ENCODE results near the gene CCDC18. TPM values are rescaled to one million over a fixed set of nuclear protein-coding genes. Genes with fewer than 3 reads are reported as not detected.
"Not testable (repeated sequence)": the region's sequence is repeated elsewhere in the genome, so short reads cannot be mapped to it uniquely, and the experiment has no call there.

Gene CCDC18
- total RNA-seq, 1 donor from 2014 or later = 11.6 TPM

DNA sequence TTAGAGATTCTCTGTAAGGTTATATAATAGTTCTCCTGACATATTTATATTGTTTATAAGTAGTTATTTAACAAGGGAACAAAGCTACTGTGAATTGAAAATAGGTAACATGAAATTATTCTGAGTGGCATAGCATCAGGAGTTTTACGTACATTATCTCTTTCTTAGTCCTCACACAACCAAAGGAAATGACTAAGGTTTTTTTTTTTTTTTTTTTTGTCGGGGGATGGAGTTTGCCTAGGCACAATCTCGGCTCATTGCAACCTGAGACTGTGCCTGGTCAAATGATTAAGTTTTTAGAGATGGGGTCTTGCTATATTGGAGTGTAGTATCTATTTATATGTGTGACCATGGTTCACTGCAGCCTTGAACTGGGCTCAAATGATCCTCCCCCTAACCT lies 25.2 kb upstream of the CCDC18 start:
- DNase-seq (ENCODE audit: low spot score) = no peak
- Mint-ChIP-seq H3K36me3 (ENCODE audit: low read depth) (peaks cover 28% of the 10 kb centered on the region), H3K4me1 (ENCODE audit: low read depth) (peaks cover 15% of the 10 kb centered on the region), H3K9me3 (no peaks in the 10 kb centered on the region), H3K27ac (peak overlapping the region; percentile 31), H3K4me3 (no peak overlapping the region), H3K27me3 (ENCODE audit: insufficient read depth) (no peaks in the 10 kb centered on the region)
- intact Hi-C loops (cut with micrococcal nuclease) = loop anchor here (1.0 kb wide), 1 partner anchor 24 kb away; no protein-coding TSS in a partner anchor

DNA sequence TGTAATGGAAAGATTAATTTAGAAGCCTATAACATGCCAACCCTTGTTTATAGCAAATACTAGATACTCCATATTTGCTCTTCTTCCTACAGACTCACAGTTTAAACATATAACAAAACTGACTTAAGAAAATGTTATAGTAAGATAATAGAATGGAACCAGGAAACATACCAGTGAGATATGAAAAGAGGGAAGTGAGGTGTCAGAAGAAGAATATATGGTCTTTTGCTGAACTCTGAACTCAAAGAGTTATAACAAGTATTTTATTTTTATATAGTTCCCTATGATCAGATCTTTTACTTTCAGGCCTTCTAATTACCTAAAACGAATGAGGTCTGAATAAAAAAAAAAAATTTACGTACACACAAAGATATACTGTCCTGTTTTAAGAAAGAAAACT lies 21.2 kb upstream of the CCDC18 start:
- DNase-seq (ENCODE audit: low spot score) = no peak
- intact Hi-C loops (cut with micrococcal nuclease) = no loop called here
- Mint-ChIP-seq H3K27me3 (ENCODE audit: insufficient read depth) (no peaks in the 10 kb centered on the region), H3K4me1 (ENCODE audit: low read depth) (peaks cover 28% of the 10 kb centered on the region), H3K9me3 (no peaks in the 10 kb centered on the region), H3K27ac (no peak overlapping the region), H3K36me3 (ENCODE audit: low read depth) (peaks cover 33% of the 10 kb centered on the region), H3K4me3 (no peak overlapping the region)

DNA sequence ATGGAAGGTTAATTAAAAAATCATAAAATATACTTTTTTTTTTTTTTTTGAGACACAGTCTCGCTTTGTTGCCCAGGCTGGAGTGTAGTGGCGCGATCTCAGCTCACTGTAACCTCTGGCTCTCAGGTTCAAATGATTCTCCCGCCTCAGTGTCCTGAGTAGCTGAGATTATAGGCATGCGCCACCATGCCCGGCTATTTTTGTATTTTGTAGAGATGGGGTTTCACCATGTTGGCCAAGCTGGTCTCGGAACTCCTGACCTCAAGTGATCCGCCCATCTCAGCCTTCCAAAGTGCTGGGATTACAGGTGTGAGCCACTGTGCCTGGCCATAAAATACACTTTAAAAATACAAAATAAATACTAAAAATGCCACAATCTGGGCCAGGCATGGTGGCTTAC lies 17.2 kb upstream of the CCDC18 start:
- intact Hi-C loops (cut with micrococcal nuclease); H3K4me3 Mint-ChIP-seq; H3K27ac Mint-ChIP-seq; H3K27me3 Mint-ChIP-seq (ENCODE audit: insufficient read depth); DNase-seq (ENCODE audit: low spot score): not testable (repeated sequence)
- Mint-ChIP-seq H3K36me3 (ENCODE audit: low read depth) (peaks cover 50% of the 10 kb centered on the region), H3K9me3 (peaks cover 19% of the 10 kb centered on the region), H3K4me1 (ENCODE audit: low read depth) (peaks cover 32% of the 10 kb centered on the region)

DNA sequence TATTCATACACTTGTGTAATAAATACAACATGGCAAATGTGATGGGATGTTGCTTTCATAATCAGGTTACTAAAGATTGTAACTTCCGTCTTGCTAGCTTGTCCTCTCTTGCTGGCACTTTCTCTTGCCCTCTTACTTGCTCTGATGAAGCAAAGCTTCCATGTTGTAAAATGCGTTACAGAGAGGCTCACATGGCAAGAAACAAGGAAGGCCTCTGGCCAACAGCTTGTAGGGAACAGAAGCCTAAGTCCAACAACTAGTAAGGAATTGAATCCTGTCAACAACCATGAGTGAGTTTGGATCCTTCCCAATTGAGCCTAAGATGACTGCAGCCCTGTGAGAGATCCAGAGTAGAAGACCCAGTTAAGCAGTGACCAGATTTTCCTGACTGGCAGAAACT lies 15.7 kb upstream of the CCDC18 start:
- H3K4me3 Mint-ChIP-seq = no peak overlapping the region
- no peaks in the 10 kb centered on the region for H3K27me3 Mint-ChIP-seq (ENCODE audit: insufficient read depth)
- no peak overlapping the region for H3K27ac Mint-ChIP-seq
- peaks cover 40% of the 10 kb centered on the region for H3K4me1 Mint-ChIP-seq (ENCODE audit: low read depth)
- peaks cover 20% of the 10 kb centered on the region for H3K9me3 Mint-ChIP-seq
- DNase-seq (ENCODE audit: low spot score) = no peak
- peaks cover 56% of the 10 kb centered on the region for H3K36me3 Mint-ChIP-seq (ENCODE audit: low read depth)
- intact Hi-C loops (cut with micrococcal nuclease) = no loop called here

DNA sequence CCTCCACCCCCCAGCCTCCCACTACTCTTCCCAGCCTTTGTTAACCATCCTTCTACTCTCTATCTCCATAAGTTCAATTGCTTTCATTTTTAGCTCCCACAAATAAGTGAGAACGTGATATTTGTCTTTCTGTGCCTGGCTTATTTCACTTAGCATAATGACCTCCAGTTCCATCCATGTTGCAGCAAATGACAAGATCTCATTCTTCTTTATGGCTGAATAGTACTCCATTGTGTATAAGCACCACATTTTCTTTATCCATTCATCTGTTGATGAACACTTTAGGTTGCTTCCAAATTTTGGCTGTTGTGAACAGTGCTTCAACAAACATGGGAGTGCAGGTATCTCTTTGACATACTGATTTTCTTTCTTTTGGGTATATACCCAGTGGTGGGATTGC lies 14.6 kb upstream of the CCDC18 start:
- Mint-ChIP-seq H3K4me1 (ENCODE audit: low read depth) (peaks cover 43% of the 10 kb centered on the region), H3K36me3 (ENCODE audit: low read depth) (peaks cover 58% of the 10 kb centered on the region), H3K9me3 (peaks cover 20% of the 10 kb centered on the region)
- H3K27ac Mint-ChIP-seq; intact Hi-C loops (cut with micrococcal nuclease); H3K4me3 Mint-ChIP-seq; DNase-seq (ENCODE audit: low spot score); H3K27me3 Mint-ChIP-seq (ENCODE audit: insufficient read depth): not testable (repeated sequence)

DNA sequence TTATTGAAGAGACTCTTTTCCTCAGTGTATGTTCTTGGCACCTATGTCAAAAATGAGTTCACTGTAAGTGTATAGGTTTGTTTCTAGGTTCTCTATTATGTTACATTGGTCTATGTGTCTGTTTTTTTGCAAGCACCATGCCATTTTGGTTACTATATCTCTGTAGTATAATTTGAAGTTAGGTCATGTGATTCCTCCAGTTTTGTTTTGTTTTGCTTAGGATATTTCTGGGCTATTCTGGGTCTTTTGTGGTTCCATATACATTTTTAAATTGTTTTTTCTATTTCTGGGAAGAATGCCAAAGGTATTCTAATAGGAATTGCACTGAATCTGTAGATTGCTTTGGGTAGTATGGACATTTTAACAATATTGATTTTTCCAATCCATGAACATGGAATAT lies 13.5 kb upstream of the CCDC18 start:
- intact Hi-C loops (cut with micrococcal nuclease) = no loop called here
- Mint-ChIP-seq H3K27ac (no peak overlapping the region), H3K4me3 (no peak overlapping the region), H3K4me1 (ENCODE audit: low read depth) (peaks cover 47% of the 10 kb centered on the region), H3K9me3 (peaks cover 20% of the 10 kb centered on the region), H3K27me3 (ENCODE audit: insufficient read depth) (no peaks in the 10 kb centered on the region), H3K36me3 (ENCODE audit: low read depth) (peaks cover 55% of the 10 kb centered on the region)
- no peak for DNase-seq (ENCODE audit: low spot score)

DNA sequence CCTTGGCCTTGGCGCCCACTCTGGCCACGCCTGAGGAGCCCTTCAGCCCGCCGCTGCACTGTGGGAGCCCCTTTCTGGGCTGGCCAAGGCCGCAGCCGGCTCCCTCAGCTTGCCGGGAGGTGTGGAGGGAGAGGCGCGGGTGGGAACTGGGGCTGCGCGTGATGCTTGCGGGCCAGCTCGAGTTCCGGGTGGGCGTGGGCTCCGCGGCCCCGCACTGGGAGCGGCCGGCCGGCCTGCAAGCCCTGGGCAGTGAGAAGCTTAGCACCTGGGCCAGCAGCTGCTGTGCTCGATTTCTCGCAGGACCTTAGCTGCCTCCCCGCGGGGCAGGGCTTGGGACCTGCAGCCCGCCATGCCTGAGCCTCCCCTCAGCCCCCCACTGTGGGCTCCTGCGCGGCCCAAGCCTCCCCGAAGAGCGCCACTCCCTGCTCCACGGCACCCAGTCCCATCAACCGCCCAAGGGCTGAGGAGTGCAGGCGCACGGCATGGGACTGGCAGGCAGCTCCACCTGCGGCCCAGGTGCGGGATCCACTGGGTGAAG lies 10.3 kb upstream of the CCDC18 start:
- H3K27me3 Mint-ChIP-seq (ENCODE audit: insufficient read depth); intact Hi-C loops (cut with micrococcal nuclease); H3K27ac Mint-ChIP-seq; H3K4me3 Mint-ChIP-seq; DNase-seq (ENCODE audit: low spot score): not testable (repeated sequence)
- H3K36me3 Mint-ChIP-seq (ENCODE audit: low read depth) = peaks cover 57% of the 10 kb centered on the region
- H3K4me1 Mint-ChIP-seq (ENCODE audit: low read depth) = peaks cover 56% of the 10 kb centered on the region
- H3K9me3 Mint-ChIP-seq = peaks cover 20% of the 10 kb centered on the region

DNA sequence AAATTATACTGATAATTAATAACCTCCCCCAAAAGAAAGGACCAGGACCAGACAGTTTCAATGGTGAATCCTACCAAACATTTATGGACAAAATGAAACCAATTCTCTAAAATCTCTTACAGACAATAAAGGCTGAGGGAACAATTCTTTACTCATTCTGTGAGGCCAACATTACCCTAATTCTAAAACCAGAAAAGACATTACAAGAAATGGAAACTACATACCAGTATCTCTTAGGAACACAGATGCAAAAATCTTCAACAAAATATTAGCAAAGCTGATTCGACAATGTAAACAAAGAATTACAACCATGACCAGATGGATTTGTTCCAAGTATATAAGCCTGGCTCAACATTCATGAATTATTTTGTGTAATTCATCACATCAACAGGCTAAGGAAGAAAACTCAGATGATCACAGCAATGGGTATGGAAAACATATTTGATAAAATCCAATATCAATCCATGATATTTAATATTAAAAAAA lies 8.9 kb upstream of the CCDC18 start:
- peaks cover 52% of the 10 kb centered on the region for H3K36me3 Mint-ChIP-seq (ENCODE audit: low read depth)
- H3K4me3 Mint-ChIP-seq = peak overlapping the region; percentile 81
- H3K4me1 Mint-ChIP-seq (ENCODE audit: low read depth) = peaks cover 57% of the 10 kb centered on the region
- intact Hi-C loops (cut with micrococcal nuclease) = loop anchor here (1.0 kb wide), 1 partner anchor 8 kb away; no protein-coding TSS in a partner anchor
- H3K9me3 Mint-ChIP-seq = peaks cover 17% of the 10 kb centered on the region
- DNase-seq (ENCODE audit: low spot score) = no peak
- H3K27me3 Mint-ChIP-seq (ENCODE audit: insufficient read depth) = no peaks in the 10 kb centered on the region
- peak overlapping the region; percentile 67 for H3K27ac Mint-ChIP-seq

DNA sequence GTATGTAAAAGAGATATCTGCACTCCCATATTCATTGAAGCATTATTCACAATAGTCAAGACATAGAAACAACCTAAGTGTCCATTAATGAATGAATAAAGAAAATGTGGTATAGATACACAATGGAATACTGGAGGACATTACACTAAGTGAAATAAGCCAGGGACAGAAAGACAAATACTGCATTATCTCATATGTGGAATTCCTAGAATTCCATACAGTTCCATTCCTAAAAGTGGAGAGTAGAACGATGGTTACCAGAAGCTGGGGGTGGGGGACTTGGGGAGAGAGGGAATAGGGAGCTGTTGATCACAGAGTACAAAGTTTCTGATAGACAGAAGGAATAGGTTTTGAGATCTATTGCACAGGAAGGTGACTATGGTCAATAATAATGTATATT lies 7.7 kb upstream of the CCDC18 start:
- H3K36me3 Mint-ChIP-seq (ENCODE audit: low read depth) = peaks cover 43% of the 10 kb centered on the region
- peak overlapping the region; percentile 19 for H3K4me3 Mint-ChIP-seq
- no peaks in the 10 kb centered on the region for H3K27me3 Mint-ChIP-seq (ENCODE audit: insufficient read depth)
- intact Hi-C loops (cut with micrococcal nuclease) = no loop called here
- peaks cover 58% of the 10 kb centered on the region for H3K4me1 Mint-ChIP-seq (ENCODE audit: low read depth)
- H3K27ac Mint-ChIP-seq = no peak overlapping the region
- no peak for DNase-seq (ENCODE audit: low spot score)
- peaks cover 10% of the 10 kb centered on the region for H3K9me3 Mint-ChIP-seq

DNA sequence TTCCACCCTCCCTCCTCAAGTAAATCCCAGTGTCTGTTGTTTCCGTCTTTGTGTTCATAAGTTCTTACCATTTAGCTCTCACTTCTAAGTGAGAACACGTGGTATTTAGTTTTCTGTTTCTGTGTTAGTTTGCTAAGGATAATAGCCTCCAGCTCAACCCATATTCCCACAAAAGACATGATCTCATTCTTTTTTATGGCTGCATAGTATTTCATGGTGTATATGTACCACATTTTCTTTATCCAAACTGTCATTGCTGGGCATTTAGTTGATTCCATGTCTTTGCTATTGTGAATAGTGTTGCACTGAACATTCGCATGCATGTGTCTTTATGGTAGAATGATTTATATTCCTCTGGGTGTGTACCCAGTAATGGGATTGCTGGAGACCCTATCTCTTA lies 5.9 kb upstream of the CCDC18 start:
- intact Hi-C loops (cut with micrococcal nuclease); DNase-seq (ENCODE audit: low spot score); H3K9me3 Mint-ChIP-seq; H3K4me3 Mint-ChIP-seq; H3K27me3 Mint-ChIP-seq (ENCODE audit: insufficient read depth); H3K27ac Mint-ChIP-seq: not testable (repeated sequence)
- Mint-ChIP-seq H3K4me1 (ENCODE audit: low read depth) (peaks cover 61% of the 10 kb centered on the region), H3K36me3 (ENCODE audit: low read depth) (peaks cover 38% of the 10 kb centered on the region)

DNA sequence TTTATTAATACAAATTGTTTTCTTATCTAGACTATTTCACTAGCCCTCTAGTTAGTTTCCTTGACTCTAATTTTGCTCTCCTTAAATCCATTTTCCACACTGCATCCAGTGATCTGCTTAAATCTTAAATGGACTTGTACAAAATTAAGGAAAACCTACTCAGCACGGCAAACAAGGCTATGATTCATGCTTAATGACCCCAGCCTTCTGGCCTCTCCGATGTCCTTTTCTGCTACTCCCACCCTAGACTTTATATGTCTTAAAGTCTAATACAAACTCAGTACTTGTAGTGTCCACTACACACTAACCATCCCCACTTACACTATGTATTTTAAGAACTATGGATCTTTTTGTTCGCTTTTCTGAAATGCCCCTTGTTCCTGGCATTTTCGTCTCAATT lies 2.5 kb upstream of the CCDC18 start:
- peaks cover 56% of the 10 kb centered on the region for H3K4me1 Mint-ChIP-seq (ENCODE audit: low read depth)
- peaks cover 23% of the 10 kb centered on the region for H3K36me3 Mint-ChIP-seq (ENCODE audit: low read depth)
- peaks cover 3% of the 10 kb centered on the region for H3K9me3 Mint-ChIP-seq
- no peak for DNase-seq (ENCODE audit: low spot score)
- intact Hi-C loops (cut with micrococcal nuclease) = no loop called here
- peak overlapping the region; percentile 93 for H3K4me3 Mint-ChIP-seq
- no peaks in the 10 kb centered on the region for H3K27me3 Mint-ChIP-seq (ENCODE audit: insufficient read depth)
- H3K27ac Mint-ChIP-seq = peak overlapping the region; percentile 64

DNA sequence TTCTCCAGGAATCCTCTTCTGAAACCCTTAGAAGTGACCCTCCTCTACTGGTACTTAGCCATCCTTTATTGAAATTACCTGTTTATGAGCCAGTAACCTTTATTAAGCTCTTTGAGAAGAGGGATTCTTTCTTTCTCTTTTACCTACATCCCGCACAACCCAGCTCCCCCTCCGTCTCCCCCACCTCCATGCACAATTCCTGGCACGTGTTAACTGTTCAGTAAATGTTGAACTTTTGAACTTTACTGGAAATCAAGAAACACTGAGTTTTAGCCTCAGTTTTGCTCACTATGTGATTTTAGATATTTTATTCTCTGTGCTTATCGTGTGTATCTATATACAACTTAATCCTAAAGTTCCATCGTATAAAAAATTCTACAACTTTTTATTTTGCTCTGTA lies 2.1 kb upstream of the CCDC18 start:
- peak overlapping the region; percentile 64 for H3K27ac Mint-ChIP-seq
- H3K36me3 Mint-ChIP-seq (ENCODE audit: low read depth) = peaks cover 20% of the 10 kb centered on the region
- intact Hi-C loops (cut with micrococcal nuclease) = no loop called here
- H3K27me3 Mint-ChIP-seq (ENCODE audit: insufficient read depth) = no peaks in the 10 kb centered on the region
- DNase-seq (ENCODE audit: low spot score) = no peak
- peak overlapping the region; percentile 93 for H3K4me3 Mint-ChIP-seq
- peaks cover 55% of the 10 kb centered on the region for H3K4me1 Mint-ChIP-seq (ENCODE audit: low read depth)
- peaks cover 3% of the 10 kb centered on the region for H3K9me3 Mint-ChIP-seq

DNA sequence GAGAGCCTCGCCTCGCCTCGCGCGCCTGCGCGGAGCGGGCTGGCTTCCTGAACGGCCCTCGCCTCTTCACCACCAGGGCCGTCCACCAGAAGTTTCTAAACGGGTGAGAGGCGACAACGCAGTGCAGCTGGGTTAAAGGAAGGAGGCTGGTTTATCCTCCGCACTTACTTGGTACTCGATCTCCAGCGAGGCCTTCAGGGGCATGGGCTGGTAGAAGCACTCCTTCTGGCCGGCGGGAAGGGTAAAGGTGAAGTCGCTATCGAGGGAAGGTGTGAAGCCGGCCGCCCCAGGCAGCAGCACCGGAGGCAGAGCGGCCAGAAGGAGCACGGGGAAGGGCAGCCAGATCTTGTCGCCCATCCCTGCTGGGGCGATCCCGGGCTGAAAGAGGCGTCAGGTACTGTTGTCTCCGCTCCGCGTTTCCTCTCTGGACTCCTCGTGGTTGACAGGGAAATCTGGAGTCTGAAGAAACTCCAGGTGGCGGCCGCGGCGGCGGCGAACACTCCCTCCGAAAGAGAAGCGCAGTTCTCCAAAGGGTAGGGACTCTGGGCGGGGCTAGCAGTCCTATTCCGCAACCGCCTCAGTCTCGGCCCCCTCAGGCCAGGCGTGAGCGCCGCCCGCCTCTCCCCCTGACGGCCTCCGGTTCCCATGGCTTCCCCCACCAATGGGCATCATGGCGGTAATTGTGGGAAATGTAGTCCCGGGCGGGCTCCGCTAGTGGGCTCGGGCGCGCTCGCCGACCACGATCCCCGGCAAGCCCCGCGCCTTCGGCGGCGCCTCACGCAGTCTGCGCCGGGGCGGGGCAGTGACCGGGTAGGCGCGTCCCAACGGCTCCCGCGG lies 420 bp upstream of the CCDC18 start, which contains the start of gene TMED5:
Gene TMED5 (minus strand): TSS at position 528 of the 837 bp plus-strand sequence. CDS start 171 bp downstream, at position 357.
- peak; percentile 98 for DNase-seq (ENCODE audit: low spot score)
- Mint-ChIP-seq H3K4me1 (ENCODE audit: low read depth) (peaks cover 57% of the 10 kb centered on the region), H3K27me3 (ENCODE audit: insufficient read depth) (no peaks in the 10 kb centered on the region), H3K27ac (peak within 1 kb of the TSS; percentile 96), H3K9me3 (peaks cover 3% of the 10 kb centered on the region), H3K36me3 (ENCODE audit: low read depth) (peaks cover 18% of the 10 kb centered on the region), H3K4me3 (peak within 1 kb of the TSS; percentile 93)
- intact Hi-C loops (cut with micrococcal nuclease) = loop anchor here (1.0 to 10.0 kb wide), 11 partner anchors 9 to 695 kb away; partner anchors contain the start of genes DR1, GFI1, MTF2 and RPL5

Measured in activated T-helper 1 cell treated with anti-CD3 and anti-CD28 coated beads, Interleukin-12 subunit alpha, Interleukin-12 subunit beta, Interleukin-2, Interleukin-4 antibody, amounts not matched to agents 30 ng/mL and 10 ng/mL and 1 ng/mL, durations not matched to agents 14 hours and 24 hours and 36 hours (primary cell).